AG08396 (cell line): Measurements from ENCODE around the gene LYST.
A peak's percentile ranks its signal among the peaks of the same experiment; 100 is the strongest.
"Not testable (repeated sequence)": the region's sequence is repeated elsewhere in the genome, so short reads cannot be mapped to it uniquely, and the experiment has no call there.

Source experiments
- DNase-seq: peaks from one replicate; pipeline ENCODE4 v3.0.0; 2012; ENCODE audit warnings: low spot score, mixed read lengths

Gene LYST

DNA sequence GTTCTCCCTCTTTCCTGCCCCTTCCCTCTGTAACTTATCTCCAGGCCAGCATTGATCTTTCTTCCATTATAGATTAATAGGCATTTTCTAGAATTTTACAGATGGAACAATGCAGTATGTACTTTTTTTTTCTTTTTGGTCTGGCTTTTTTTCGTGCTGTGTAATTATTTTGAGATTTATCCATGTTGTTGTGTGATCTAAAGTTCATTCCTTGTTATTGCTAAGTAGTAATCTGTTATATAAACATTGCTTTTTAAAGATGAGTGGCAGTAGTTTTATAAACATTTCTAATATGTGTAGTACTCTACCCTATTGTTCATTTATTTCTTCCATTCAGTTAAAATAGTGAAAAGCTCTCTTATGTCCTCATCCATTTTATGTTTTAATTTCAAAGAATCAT lies 5.9 kb downstream of the LYST start:
- DNase-seq, result no peak

DNA sequence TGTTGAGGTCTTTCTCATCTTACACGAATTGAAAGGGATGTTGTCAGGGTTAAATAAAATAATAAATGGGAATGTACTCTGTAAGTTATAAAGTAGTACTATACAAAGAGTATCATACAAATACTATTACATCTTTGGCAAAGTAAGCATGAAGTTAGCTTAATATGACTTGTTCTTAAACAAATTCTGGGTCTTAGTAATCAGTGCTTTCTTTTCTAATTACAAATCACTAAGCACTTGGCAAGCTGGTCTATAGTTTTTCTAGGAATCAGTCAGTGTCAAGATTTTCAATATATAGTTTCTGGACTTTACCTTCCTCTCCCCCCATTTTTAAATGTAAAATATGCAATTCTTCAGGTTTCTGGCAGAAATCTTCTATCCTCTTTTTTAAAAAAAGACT lies 6.9 kb downstream of the LYST start:
- DNase-seq, result no peak

DNA sequence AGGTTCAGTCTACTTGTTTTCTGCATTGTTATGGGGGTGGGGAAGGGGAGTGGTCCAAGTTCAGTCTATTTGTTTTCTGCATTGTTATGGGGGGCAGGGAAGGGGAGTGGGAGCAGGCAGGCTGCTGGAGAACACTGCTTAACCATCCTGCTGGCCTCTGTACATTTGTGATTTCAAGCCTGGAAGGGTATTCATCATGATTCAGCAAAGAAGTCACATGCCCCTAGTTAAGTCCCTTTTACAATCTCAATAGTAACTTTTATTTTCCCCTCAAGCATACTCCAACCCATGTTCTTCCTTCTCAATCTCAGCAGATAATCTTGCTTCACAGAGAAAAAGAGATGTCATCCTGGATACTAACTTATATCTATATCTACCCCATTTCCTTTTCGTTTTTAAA lies 7.9 kb downstream of the LYST start:
- DNase-seq, result no peak

DNA sequence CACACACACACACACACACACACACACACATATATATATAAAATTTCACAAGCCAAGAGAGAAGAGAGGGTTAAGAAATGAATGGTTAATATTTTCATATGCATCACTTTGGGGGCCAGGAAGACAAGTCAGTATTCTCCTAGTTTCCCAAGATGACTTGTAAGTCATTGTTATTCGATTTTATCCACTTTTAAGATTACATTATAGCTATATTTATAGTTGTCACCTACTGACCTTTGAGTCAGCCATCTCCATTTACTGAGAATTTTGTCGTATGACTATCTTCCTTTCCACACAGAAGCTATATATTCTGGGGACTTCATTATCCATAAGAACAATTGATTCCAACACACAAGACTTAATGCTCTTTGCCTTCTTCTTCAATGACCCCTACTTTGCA lies 8.9 kb downstream of the LYST start:
- no peak for DNase-seq

DNA sequence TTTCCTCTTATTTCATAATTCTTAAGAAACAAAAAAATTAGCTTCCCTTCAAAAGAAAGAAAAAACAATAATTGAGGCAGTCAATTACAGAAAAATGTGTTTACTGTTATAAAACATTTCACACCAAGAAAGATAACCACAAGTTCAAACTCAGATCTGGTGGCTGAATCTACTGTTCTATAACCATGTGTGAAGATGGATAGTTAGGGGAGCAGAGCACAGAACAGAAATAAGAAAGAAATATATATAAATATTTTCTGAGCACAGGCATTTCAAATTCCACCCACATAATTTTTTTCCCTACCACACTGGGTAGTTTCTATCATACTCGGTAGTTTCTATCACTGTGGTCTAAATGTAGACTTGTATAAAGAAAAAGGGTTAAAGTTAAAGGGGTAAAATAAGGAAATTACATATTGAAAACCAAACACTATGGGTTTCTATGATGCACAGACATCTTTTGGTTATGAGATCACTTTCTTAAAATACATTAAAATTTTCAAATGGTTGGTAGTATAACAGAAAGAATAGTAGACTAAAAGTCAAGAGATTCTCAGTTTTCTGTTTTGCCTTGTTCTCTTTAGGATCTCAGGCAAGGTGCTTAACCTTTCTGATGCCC lies 10.8 kb downstream of the LYST start:
- no peak for DNase-seq

DNA sequence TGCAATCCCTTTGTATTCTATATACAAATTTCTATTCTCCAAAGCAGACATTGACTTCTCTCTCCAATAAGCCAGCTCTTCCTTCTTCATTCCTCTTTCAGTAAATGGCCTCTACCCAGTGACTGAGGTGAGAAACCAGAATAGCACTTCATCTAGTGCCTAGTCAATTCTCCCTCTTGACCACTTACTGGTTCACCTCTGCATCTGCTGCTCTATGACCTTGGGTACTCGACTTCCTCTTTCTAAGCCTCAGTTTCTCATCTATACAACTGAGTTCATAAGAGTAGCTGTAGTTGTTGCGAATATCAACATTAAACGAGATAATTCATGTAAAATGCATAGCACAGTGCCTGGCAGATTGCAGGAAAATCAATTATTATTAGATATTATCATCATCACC lies 12.4 kb downstream of the LYST start:
- DNase-seq, result no peak

DNA sequence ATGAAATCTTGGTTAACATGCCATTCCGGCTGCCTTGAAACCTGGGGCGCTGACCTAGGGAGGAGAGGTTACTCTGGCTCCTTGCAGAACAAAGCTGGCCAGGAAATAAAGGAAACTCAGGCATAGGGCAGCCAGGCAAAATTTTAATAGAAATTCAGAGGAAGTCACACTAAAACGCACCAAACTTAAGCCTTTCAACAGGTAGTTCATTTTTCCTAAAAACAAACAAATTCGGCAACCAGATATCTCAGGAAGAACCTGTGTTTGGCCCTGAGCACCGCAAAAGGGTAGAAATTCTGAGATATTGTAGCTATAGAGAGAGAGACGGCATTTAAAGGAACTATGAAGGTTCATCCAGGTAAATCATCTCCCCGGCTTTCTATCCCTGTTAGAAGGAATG lies 13.1 kb downstream of the LYST start:
- DNase-seq, result no peak

DNA sequence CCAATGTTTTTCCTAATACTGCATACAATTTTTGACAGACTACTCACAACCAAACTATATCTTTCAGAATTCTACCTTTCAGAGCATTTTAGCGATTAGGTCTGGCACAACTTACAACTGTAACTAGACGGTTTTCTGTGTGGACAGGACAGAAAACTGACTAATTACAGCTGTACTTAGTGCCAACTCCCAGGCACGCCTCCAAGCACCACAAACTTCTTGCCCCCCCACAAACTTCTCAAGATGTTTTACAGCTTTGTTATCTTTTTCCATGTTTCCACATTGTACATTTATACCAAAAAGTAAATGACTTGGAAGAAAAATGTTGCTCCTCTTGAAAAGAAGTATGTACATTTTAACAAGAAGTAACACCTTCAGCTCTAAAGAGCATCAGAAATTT lies 13.8 kb downstream of the LYST start:
- no peak for DNase-seq

DNA sequence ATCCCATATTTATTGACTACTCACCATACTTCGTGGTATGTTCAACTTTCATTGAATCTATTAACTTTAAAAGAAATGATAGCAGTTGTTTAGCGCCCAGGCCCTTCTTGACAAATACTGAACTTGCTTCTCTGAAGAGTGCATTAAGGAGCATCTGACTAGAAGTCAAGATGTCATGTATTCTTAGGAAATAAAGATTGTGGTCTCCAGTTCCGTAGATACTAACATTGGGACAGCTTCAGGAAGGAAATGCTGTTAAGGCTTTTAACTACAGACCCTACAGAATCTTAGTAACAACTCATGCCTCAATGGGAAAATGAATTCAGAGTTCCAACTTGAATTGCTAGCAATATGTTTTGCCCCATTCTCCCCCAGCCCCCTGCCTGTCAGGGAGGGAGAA lies 14.8 kb downstream of the LYST start:
- DNase-seq, result no peak

DNA sequence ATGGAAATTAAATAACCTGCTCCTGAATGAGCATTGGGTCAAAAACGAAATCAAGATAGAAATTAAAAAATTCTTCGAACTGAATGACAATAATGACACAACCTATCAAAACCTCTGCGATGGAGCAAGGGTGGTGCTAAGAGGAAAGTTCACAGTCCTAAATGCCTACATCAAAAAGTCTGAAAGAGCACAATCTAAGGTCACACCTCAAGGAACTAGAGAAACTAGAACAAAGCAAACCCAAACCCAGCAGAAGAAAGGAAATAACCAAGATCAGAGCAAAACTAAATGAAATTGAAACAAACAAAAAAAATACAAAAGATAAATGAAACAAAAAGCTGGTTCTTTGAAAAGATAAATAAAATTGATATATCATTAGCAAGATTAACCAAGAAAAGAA lies 18.5 kb downstream of the LYST start:
- not testable (repeated sequence) for DNase-seq

DNA sequence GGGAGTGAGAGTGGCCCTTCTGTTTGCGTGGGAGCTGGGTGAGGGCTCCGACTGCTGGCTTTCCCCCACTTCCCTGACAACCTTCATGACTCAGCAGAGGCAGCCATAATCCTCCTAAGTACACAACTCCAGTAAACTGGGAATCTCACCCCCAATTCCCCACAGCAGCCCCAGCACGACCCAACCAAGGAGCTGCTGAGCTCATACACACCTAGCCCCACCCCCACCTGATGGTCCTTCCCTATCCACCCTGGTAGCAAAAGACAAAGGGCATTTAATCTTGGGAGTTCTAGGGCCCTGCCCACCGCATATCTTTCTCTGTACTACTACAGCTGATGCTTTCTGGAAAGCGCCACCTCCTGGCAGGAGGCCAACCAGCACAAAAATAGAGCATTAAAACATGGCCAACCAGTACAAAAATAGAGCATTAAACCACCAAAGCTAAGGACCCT lies 21.0 kb downstream of the LYST start:
- DNase-seq, result not testable (repeated sequence)

DNA sequence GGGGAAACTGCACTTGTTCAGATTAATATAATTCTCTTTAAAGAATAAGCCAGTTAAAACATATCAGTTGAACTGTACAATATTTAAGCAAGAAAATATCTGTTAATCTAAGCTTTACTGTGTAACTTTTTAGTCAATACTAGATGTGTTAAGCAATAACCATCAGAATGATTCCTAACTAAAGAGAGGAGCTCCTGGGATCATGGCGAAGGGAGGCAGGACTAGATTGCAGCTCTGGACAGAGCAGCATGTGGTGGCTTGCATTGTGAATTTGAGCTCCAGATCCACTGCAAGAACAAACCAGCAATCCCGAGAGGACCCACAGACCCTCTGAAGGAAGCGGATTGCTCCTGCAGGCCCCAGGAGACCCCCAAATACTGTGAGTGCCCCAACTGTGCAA lies 21.9 kb downstream of the LYST start:
- no peak for DNase-seq

DNA sequence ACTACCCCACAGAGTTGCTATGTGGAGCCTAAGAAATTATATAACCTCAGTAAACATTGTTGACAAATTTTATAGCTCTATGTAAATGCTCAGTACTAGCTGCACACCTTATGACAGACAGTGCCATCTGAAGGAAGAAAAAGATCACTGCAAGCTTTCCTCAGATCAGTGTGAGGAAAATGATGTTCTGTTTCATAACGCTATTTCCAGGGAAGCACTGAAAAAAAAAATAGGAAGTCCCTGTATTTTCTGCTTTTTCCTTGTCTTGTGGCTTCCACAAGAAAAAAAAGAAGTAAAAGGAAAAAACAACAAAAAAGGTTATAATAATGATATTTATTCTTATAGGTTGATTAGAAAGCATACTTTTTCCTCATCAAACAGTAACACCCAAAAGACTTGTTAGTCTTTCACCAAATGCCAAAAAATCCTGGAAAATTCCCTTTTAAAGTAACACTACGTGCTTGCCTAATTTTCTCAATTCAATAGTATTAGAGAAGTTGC lies 23.2 kb downstream of the LYST start:
- DNase-seq, result peak; percentile 12

DNA sequence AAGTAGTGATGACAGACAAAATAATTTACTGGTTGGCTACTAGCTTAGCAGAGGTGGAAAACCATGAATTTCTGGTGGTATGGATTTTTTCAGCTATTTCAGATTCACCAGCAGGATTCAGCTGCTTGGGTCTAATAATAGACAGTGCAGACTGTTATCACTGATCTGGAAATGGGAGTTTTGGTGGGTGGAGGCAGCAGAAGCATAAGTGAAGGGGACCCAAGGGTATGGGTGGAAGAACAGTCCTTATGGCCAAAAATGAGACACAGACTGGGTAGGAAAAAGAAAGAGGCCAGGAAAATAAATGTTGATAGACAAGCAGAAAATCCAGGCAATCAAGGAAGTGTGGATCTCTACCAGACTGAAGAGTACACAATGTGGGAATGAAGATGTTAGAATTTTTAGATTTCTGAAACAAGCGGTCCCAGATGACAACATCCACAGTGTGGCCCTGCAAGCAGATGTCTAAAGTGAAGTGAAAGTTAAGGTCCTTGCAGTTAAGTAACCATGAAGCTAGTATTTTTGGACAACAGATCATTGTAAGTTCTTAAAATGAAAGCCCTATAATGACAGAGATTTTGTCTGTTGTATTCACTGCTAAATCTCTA lies 24.7 kb downstream of the LYST start:
- DNase-seq, result no peak

DNA sequence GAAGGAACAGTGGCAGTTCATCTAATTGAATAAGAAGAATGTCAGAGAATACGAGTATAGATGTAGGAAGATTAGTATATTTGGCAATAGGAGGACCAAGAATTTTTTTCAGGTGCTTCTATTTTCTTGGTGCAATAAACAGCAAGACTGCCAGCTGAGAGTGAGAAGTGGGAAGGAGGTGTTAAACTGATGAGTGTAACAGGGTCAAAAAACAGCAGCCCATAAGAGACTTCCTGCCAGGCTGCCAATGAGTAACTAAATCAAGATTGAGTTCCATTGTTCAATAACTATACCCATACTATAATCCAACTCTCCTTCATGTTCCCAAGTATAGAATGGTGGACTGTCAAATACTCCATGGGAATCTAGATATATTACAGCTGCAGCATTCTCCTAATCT lies 28.7 kb downstream of the LYST start:
- no peak for DNase-seq

DNA sequence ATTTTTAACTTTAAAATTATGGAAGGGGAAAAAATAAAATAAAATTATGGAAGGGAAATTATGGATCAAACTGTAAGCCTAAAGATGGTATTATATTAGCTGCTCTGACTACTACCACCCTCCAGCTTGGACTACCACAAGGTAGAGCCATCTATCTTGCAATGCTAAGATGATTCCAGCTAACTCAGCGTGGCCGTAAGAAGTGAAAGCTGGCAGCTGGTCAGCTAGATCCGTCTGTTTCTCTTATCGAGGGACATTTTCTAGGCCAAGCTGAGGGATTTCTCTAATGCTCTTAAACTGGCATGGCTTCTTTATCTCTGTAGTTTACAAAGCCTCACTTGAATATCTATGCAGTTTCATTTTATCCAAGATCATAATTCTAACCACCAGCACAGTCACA lies 31.5 kb downstream of the LYST start:
- DNase-seq, result peak; percentile 31

DNA sequence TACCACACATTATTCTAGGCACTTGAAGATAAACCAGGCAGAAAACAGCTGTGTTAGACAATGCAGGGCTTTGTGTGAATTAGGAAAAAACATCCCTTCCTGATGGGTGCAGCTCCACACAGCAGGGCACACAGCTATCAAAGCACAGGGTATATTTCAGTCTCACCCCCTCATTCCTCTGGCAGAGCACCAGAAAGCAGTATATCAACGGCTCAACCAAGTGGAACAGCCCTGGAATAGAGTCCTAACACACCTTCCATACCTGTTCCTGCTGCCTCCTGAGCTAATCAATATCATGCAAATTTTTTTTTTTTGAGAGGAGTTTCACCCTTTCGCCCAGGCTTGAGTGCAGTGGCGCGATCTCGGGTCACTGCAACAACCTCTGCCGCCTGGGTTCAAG lies 32.1 kb downstream of the LYST start:
- no peak for DNase-seq

DNA sequence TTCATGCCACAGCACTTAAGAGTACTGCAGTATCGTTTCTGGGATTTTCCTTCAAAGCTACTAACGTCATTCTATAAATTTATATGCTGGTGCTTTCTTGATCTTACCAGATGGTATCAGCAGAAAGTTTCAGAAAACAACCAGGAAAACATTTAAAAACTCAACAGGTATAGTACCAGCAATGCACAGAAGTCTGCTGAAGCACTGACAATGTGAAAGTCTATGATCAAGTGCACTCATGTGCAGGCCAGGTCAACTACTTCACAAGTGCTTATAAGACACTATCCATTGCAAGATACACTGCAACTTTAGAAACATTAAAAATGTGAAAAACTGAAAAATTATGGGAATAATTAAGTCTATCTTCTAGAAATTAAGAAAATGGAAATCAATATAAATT lies 34.7 kb downstream of the LYST start:
- no peak for DNase-seq

DNA sequence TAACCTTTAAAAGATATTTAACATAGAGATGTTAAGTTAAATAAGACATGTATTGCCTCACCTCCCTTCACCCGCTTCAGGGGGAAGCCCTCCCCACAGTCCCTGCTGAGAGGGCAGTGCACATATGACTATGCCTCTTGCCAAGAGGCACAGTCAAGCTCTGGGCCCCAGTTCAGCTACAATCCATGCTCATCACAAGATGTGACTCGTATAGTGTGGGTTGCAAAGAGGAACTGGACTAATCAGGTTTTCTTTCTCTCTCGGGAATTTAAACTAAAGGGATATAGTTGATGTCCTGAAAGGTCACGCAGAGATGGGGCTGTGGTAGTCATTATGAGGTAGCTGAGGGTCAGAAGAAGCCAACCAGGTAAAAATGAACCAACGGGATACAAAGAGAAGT lies 35.6 kb downstream of the LYST start:
- DNase-seq, result peak; percentile 22

DNA sequence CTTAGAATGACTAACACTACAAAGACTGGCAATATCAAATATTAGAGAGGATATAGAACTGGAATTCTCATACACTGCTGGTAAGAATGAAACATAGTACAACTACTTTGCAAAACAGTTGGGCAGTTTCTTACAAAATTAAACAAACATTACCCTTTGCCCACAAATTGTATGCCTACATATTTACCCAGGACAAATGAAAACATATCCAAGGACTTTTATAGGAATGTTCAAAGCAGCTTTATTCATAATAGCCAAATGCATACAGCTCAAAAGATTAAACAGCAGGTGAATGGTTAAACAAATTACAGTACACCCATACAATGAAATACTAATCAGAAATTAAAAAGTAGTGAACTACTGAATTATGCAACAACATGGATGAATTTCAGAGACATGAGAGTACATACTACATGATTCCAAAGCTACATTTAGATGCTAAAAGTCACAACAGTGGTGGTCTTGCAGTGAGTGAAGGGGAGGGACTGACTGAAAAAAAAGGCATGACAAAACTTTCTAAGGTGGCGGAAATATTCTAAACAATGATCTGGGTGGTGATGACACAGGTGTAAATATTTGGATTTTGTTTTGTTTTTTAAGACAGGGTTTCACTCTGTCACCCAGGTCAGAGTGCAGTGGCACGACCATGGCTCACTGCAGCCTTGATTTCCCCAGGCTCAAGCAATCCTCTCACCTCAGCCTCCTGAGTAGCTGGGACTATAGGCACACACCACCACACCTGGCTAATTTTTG lies 40.4 kb downstream of the LYST start:
- DNase-seq, result no peak

DNA sequence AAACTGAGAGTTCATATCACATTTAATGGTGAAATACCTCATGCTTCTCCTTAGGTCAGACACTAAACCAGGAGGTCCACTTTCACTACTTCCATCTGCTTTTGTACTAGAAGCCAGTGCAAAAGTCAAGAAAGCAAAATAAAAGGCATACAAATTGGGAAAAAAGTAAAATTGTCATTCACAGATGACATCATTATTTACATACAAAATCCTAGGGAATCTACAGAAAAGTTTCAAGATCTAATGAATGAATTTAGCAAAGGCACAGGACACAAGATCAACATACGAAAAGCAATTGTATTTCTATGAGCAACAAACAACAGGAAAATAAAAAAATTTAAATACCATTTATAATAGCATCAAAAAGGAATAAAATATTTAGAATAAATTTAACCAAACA lies 41.5 kb downstream of the LYST start:
- no peak for DNase-seq

DNA sequence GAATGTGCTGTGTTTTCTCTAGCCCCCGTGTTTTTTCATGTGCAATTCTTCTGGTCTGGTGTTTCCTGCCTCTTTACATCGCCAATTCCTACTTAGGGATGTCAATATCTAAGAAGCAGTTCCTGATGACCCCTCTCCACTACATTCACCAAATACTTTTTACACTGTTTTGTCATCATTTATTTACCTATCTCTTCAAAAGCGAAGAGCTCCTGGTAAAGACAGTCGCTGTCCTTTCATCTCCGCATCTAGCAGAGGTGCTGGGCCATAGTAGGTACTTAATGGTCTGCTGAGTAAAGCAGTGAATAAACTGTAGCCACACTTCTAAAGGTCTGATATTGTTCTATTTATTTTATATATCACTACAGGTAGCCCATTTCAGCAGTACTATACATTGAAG lies 43.0 kb downstream of the LYST start:
- no peak for DNase-seq

DNA sequence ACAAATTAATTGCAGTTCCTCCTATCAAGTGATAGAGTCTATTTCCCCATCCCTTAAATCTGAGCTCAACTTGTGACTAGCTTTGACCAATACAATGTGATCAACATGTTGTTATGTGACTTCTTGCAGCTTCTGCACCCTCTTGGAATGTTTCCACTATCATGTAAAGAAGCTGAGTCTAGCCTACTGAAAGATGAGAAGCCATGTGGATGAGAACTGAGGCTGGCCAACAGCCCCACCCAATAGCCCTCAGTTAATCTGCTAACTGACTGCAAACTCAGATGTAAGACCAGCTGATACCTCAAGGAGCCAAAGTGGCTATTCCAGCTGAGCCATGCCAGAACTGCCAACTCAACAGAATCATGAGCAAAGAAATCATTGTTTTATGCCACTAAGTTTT lies 44.0 kb downstream of the LYST start:
- DNase-seq, result no peak
